ENCODE data around the gene VEGFA.

DNA sequence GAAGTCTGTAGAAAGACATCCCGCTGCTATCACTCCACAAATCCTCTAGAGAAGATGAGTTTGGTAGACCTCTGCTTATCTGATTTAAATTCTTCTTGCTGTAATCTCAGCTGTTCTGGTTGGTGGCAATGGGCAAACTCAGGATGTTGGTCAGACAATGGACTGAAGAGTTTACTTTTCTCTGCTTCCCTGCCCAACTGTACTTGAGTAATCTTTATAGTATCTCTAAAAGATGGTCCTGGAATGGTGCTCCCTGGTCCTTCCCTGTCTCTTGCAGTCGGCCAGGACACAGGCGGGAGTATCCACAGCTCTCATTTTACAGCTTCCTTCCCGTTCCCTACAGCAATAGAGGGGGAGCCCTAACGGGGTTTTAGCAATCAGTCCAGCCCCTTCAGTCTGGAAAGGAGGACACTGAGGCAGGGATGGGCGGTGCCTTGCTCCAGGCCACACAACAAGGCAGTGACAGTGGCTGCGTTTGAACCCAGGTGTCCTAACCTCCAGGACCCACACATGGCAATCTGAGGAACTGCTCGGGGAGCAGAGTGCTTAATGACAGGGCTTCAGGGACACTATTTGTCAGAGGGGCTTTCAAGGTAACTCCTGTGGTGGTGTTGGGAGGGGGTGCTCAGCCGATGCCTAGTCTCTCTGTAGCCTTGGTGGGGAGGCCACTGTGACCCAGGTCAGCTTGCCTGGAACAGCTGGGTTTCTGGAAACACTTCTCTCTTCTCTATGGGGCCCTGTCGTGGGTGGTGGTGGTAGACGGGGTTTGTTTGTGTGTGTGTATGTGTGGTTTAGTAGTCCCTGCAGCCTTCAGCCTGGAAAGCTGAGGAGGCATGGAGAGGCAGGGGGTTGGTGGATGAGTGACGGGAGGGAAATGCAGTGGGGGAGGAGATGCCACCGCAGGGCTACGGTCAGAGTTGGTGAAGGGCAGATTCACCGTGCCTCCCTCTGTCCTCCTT, 9.5 kb upstream of the VEGFA start:
- TF ChIP-seq, protein P1, sequence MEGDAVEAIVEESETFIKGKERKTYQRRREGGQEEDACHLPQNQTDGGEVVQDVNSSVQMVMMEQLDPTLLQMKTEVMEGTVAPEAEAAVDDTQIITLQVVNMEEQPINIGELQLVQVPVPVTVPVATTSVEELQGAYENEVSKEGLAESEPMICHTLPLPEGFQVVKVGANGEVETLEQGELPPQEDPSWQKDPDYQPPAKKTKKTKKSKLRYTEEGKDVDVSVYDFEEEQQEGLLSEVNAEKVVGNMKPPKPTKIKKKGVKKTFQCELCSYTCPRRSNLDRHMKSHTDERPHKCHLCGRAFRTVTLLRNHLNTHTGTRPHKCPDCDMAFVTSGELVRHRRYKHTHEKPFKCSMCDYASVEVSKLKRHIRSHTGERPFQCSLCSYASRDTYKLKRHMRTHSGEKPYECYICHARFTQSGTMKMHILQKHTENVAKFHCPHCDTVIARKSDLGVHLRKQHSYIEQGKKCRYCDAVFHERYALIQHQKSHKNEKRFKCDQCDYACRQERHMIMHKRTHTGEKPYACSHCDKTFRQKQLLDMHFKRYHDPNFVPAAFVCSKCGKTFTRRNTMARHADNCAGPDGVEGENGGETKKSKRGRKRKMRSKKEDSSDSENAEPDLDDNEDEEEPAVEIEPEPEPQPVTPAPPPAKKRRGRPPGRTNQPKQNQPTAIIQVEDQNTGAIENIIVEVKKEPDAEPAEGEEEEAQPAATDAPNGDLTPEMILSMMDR (IDR thresholded peaks at IDR 0.05): no peak
- TF ChIP-seq POLR2A (IDR thresholded peaks at IDR 0.05) (no peak), EP300 (IDR thresholded peaks at IDR 0.05) (no peak)
